ENCODE data around the gene JPT2. TPM values are rescaled to one million over a fixed set of nuclear protein-coding genes. Genes with fewer than 3 reads are reported as not detected.

JPT2 gene
- total and polyA plus RNA-seq, 2 donors (not counting 1 experiment from before 2014, with no cell fraction given), result 15.5 to 41.2 TPM

GRCh38 chr16:1710811-1711507 is 32.9 kb downstream of the JPT2 start:
- no peak overlapping the region for H3K27ac ChIP-seq (ENCODE audit: insufficient read depth, low read length)
- no peak overlapping the region for H3K9ac ChIP-seq (ENCODE audit: insufficient read depth, low read length)
- peaks cover 11% of the 10 kb centered on the region for H3K4me1 ChIP-seq (ENCODE audit: control insufficient read depth, extremely low read depth, insufficient read depth, low read length)
- DNase-seq (ENCODE audit: low read depth in 2 of 2), result no peak
- no peak overlapping the region for H2AFZ ChIP-seq (ENCODE audit: low read length)
- H3K27me3 ChIP-seq (ENCODE audit: control insufficient read depth, insufficient read depth, low read length), result no peaks in the 10 kb centered on the region
- no peaks in the 10 kb centered on the region for H4K20me1 ChIP-seq (ENCODE audit: control insufficient read depth, extremely low read depth, insufficient read depth, low read length)
- H3K4me2 ChIP-seq (ENCODE audit: extremely low read depth, insufficient read depth, low read length), result no peak overlapping the region
- peaks cover 89% of the 10 kb centered on the region for H3K79me2 ChIP-seq (ENCODE audit: control insufficient read depth, insufficient read depth, low read length)
- no peak overlapping the region for H3K4me3 ChIP-seq (replicated peaks in 1 of 4; ENCODE audit: control extremely low read depth in 1 of 4, insufficient read depth in 1 of 4, low read depth in 3 of 4, low read length in 4 of 4)
- TF ChIP-seq EZH2 (IDR thresholded peaks at IDR 0.05; ENCODE audit: low read length, missing control alignments), result no peak
- TF ChIP-seq, protein P1, sequence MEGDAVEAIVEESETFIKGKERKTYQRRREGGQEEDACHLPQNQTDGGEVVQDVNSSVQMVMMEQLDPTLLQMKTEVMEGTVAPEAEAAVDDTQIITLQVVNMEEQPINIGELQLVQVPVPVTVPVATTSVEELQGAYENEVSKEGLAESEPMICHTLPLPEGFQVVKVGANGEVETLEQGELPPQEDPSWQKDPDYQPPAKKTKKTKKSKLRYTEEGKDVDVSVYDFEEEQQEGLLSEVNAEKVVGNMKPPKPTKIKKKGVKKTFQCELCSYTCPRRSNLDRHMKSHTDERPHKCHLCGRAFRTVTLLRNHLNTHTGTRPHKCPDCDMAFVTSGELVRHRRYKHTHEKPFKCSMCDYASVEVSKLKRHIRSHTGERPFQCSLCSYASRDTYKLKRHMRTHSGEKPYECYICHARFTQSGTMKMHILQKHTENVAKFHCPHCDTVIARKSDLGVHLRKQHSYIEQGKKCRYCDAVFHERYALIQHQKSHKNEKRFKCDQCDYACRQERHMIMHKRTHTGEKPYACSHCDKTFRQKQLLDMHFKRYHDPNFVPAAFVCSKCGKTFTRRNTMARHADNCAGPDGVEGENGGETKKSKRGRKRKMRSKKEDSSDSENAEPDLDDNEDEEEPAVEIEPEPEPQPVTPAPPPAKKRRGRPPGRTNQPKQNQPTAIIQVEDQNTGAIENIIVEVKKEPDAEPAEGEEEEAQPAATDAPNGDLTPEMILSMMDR (conservative IDR thresholded peaks at IDR 0.05 in 1 of 2, IDR thresholded peaks at IDR 0.05 in 1 of 2; ENCODE audit: low read depth in 1 of 2, low read length in 2 of 2), result no peak
- no peaks in the 10 kb centered on the region for H3K9me3 ChIP-seq (ENCODE audit: control insufficient read depth, insufficient read depth, low read depth, low read length)
- H3K36me3 ChIP-seq (ENCODE audit: control insufficient read depth, insufficient read depth, low read length), result no peaks in the 10 kb centered on the region

GRCh38 chr16:1712791-1713261 is 34.7 kb downstream of the JPT2 start:
- H3K27ac ChIP-seq (ENCODE audit: insufficient read depth, low read length), result no peak overlapping the region
- no peaks in the 10 kb centered on the region for H3K36me3 ChIP-seq (ENCODE audit: control insufficient read depth, insufficient read depth, low read length)
- H3K4me1 ChIP-seq (ENCODE audit: control insufficient read depth, extremely low read depth, insufficient read depth, low read length), result peaks cover 8% of the 10 kb centered on the region
- H3K4me3 ChIP-seq (replicated peaks in 1 of 4; ENCODE audit: control extremely low read depth in 1 of 4, insufficient read depth in 1 of 4, low read depth in 3 of 4, low read length in 4 of 4), result no peak overlapping the region
- no peaks in the 10 kb centered on the region for H3K27me3 ChIP-seq (ENCODE audit: control insufficient read depth, insufficient read depth, low read length)
- no peaks in the 10 kb centered on the region for H3K9me3 ChIP-seq (ENCODE audit: control insufficient read depth, insufficient read depth, low read depth, low read length)
- H3K9ac ChIP-seq (ENCODE audit: insufficient read depth, low read length), result no peak overlapping the region
- H3K79me2 ChIP-seq (ENCODE audit: control insufficient read depth, insufficient read depth, low read length), result peaks cover 81% of the 10 kb centered on the region
- peak; percentile 30 to 66 for DNase-seq (ENCODE audit: low read depth in 2 of 2)
- TF ChIP-seq, protein P1 (conservative IDR thresholded peaks at IDR 0.05 in 1 of 2, IDR thresholded peaks at IDR 0.05 in 1 of 2; ENCODE audit: low read depth in 1 of 2, low read length in 2 of 2), result no peak
- no peak for TF ChIP-seq EZH2 (IDR thresholded peaks at IDR 0.05; ENCODE audit: low read length, missing control alignments)
- H2AFZ ChIP-seq (ENCODE audit: low read length), result no peak overlapping the region
- H3K4me2 ChIP-seq (ENCODE audit: extremely low read depth, insufficient read depth, low read length), result no peak overlapping the region
- no peaks in the 10 kb centered on the region for H4K20me1 ChIP-seq (ENCODE audit: control insufficient read depth, extremely low read depth, insufficient read depth, low read length)

DNA sequence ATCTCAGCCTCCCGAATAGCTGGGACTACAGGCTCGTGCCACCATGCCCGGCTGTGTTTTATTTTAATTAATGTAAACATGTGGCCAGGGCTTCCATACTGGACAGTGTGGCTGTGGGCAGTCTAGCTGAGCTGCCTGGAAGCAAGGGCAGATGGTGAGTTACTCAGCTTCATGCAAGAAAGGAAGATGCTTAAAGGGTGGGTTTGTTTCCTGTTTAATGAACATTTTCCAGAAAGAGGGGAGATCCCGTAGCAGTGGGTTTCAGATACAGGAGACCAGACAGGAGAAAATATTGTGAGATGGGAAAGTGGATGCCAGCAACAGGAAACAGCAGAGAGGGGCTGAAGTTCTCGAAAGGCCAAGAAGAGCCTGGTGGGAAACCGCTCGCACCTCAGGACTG is 35.3 kb downstream of the JPT2 start:
- Histone ChIP-seq H3K9ac (ENCODE audit: insufficient read depth, low read length) (no peak overlapping the region), H2AFZ (ENCODE audit: low read length) (no peak overlapping the region), H3K4me2 (ENCODE audit: extremely low read depth, insufficient read depth, low read length) (peak overlapping the region; percentile 25), H3K4me3 (replicated peaks in 1 of 4; ENCODE audit: control extremely low read depth in 1 of 4, insufficient read depth in 1 of 4, low read depth in 3 of 4, low read length in 4 of 4) (no peak overlapping the region), H3K36me3 (ENCODE audit: control insufficient read depth, insufficient read depth, low read length) (no peaks in the 10 kb centered on the region), H3K27me3 (ENCODE audit: control insufficient read depth, insufficient read depth, low read length) (no peaks in the 10 kb centered on the region), H3K9me3 (ENCODE audit: control insufficient read depth, insufficient read depth, low read depth, low read length) (no peaks in the 10 kb centered on the region), H3K4me1 (ENCODE audit: control insufficient read depth, extremely low read depth, insufficient read depth, low read length) (peaks cover 6% of the 10 kb centered on the region), H4K20me1 (ENCODE audit: control insufficient read depth, extremely low read depth, insufficient read depth, low read length) (no peaks in the 10 kb centered on the region), H3K27ac (ENCODE audit: insufficient read depth, low read length) (no peak overlapping the region), H3K79me2 (ENCODE audit: control insufficient read depth, insufficient read depth, low read length) (peaks cover 78% of the 10 kb centered on the region)
- TF ChIP-seq, protein P1 (conservative IDR thresholded peaks at IDR 0.05 in 1 of 2, IDR thresholded peaks at IDR 0.05 in 1 of 2; ENCODE audit: low read depth in 1 of 2, low read length in 2 of 2), result no peak
- no peak for TF ChIP-seq EZH2 (IDR thresholded peaks at IDR 0.05; ENCODE audit: low read length, missing control alignments)
- no peak for DNase-seq (ENCODE audit: low read depth in 2 of 2)
